Measurements from ENCODE around the gene TMEM181.

TMEM181 gene

DNA sequence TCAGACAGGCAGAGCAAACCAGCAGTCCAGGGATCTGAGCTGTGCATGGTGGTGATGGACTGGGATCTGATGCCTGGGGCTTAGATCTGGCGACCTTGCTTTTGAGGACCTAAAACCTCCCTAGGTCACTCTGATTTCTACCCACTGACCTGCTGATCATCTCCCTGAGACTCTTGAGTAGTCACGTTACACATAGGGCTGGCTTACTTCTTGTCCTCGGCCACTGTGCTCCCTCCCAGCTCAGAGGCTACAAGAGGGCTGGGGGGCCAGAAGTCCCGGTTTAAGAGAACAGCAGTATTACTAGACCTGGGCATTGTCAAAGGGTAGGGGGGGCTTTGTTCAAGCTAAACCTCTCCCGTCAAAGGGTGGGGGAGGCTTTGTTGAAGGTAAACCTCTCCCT, 79.2 kb downstream of the TMEM181 start:
- Histone ChIP-seq H3K9me3 (ENCODE audit: control insufficient read depth, low read depth, low read length) (no peaks in the 10 kb centered on the region), H3K27ac (ENCODE audit: low read length) (no peak overlapping the region), H3K4me3 (ENCODE audit: low read length) (no peak overlapping the region), H3K4me1 (ENCODE audit: control insufficient read depth, low read depth, low read length) (peaks cover 6% of the 10 kb centered on the region), H3K9ac (ENCODE audit: low read length) (no peak overlapping the region), H3K36me3 (ENCODE audit: control insufficient read depth, low read depth, low read length) (peaks cover 15% of the 10 kb centered on the region), H3K27me3 (ENCODE audit: control insufficient read depth, insufficient read depth, low read length) (no peaks in the 10 kb centered on the region)

DNA sequence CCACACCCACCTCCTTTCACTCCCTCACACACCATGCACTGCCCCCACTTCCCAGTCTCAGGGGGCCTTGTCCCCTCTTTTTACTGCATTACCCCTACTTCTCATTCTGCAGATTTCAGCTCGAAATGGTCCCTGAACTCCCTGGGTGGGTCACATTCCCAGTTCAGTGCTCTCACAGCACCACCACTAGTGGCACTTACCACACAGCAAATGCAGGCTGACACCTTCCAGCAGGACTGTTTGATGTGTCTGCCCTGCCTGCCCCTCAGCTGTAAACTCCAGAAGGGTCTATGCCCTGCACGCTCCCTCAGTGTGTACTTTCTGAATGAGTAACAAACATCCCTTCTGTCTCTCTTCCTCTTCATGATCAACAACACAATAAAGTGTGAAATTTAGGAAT, 80.6 kb downstream of the TMEM181 start:
- H3K36me3 ChIP-seq (ENCODE audit: control insufficient read depth, low read depth, low read length) = peaks cover 9% of the 10 kb centered on the region
- H3K9me3 ChIP-seq (ENCODE audit: control insufficient read depth, low read depth, low read length) = no peaks in the 10 kb centered on the region
- H3K27me3 ChIP-seq (ENCODE audit: control insufficient read depth, insufficient read depth, low read length) = peaks cover 5% of the 10 kb centered on the region
- no peak overlapping the region for H3K4me3 ChIP-seq (ENCODE audit: low read length)
- peaks cover 6% of the 10 kb centered on the region for H3K4me1 ChIP-seq (ENCODE audit: control insufficient read depth, low read depth, low read length)
- H3K27ac ChIP-seq (ENCODE audit: low read length) = no peak overlapping the region
- no peak overlapping the region for H3K9ac ChIP-seq (ENCODE audit: low read length)

DNA sequence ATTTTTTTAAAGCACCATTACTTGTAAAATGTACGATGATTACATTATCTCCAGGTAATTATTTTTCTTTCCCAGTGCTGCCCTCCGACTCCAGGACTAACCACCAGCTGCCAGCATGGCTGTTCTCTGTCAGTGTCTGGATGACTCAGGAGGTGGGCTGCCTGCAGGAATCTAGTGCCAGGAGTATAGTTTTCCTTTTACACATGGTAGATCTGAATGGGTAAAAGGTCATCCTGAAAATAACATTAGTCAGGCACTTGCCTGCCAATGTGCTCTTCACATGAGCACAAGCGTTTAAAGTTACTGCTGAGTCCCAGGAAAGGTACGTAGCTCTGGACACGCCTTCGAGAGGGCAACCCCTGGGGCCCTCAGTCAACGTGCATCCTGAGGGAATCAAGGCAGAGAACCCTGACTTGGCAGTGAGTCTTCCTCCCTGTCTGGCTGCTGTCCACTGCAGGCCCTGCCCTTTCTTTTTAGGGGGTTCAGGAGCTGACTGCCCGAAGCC, 82.3 kb downstream of the TMEM181 start:
- no peak overlapping the region for H3K4me3 ChIP-seq (ENCODE audit: low read length)
- H3K4me1 ChIP-seq (ENCODE audit: control insufficient read depth, low read depth, low read length) = peaks cover 6% of the 10 kb centered on the region
- H3K9ac ChIP-seq (ENCODE audit: low read length) = no peak overlapping the region
- H3K36me3 ChIP-seq (ENCODE audit: control insufficient read depth, low read depth, low read length) = no peaks in the 10 kb centered on the region
- H3K27ac ChIP-seq (ENCODE audit: low read length) = no peak overlapping the region
- H3K9me3 ChIP-seq (ENCODE audit: control insufficient read depth, low read depth, low read length) = no peaks in the 10 kb centered on the region
- H3K27me3 ChIP-seq (ENCODE audit: control insufficient read depth, insufficient read depth, low read length) = peaks cover 13% of the 10 kb centered on the region

DNA sequence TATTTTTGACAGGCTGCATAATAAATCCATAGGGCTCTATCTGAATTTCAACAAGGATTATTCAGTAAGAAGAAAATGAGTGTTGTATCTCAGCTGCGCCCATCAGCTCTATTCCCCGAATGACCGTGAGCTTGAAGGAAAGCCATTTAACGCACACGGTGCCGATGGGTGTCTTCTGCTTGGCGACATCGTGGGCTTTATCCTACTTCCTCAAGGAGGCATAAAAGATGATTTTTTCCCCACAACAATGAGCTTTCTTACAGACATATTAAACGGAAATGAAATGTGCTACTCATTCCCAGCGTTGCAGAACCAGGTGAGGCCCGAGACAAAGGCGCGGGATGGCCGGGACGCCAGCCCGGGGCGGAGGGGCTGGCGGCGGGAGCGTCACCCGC, 83.9 kb downstream of the TMEM181 start:
- Histone ChIP-seq H3K27ac (ENCODE audit: low read length) (no peak overlapping the region), H3K4me3 (ENCODE audit: low read length) (peak overlapping the region; percentile 70), H3K4me1 (ENCODE audit: control insufficient read depth, low read depth, low read length) (peaks cover 6% of the 10 kb centered on the region), H3K27me3 (ENCODE audit: control insufficient read depth, insufficient read depth, low read length) (peaks cover 13% of the 10 kb centered on the region), H3K36me3 (ENCODE audit: control insufficient read depth, low read depth, low read length) (no peaks in the 10 kb centered on the region), H3K9me3 (ENCODE audit: control insufficient read depth, low read depth, low read length) (no peaks in the 10 kb centered on the region), H3K9ac (ENCODE audit: low read length) (peak overlapping the region; percentile 89)

DNA sequence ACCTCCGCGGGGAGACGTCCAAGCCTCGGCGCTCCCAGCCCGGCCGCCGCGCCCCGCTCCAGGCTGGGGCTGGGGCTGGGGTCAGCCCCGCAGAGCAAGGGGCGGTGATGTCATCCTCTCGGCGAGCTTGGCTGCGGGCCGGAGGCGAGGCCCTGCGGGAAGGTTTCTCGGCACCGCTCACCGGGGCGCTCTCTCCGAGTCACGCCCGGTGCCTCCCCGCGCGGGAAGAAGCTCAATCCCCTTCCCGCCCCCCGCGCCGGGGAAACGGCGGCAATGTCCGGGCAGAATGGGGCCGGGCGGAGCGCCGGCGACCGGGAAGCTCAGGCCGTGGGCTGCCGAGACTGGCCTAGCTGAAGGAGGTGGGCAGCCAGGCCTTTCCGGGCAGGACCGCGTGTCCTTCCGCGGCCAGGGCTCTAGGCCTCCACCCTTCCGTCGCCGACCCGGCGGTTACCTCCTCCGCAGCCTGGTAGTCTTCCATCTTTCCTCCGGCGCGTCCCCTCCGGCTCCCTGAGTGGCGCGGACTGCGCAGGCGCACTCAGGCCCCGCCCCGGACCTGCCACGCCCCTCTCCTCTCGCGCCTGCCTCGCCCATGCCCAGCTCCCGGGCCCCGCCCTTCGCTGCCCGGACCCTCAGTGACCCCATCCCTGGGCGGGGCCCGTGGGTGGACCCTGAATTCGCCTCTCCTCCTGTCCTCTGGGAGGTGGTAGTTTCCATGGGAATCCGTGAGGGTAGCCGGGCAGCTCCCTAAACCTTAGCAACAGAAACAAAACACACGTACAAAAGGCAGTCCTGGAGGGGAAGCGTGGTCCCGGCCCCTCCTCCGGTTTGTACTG, 84.6 kb downstream of the TMEM181 start, which contains the start of gene DYNLT1:
TSS of gene DYNLT1 (minus strand) at position 513 of the 833 bp plus-strand sequence. CDS start at position 478, 35 bp downstream.
- H3K27me3 ChIP-seq (ENCODE audit: control insufficient read depth, insufficient read depth, low read length) = peaks cover 13% of the 10 kb centered on the region
- H3K9ac ChIP-seq (ENCODE audit: low read length) = peak within 1 kb of the TSS; percentile 89
- H3K9me3 ChIP-seq (ENCODE audit: control insufficient read depth, low read depth, low read length) = no peaks in the 10 kb centered on the region
- peaks cover 6% of the 10 kb centered on the region for H3K4me1 ChIP-seq (ENCODE audit: control insufficient read depth, low read depth, low read length)
- H3K27ac ChIP-seq (ENCODE audit: low read length) = peak within 1 kb of the TSS; percentile 44
- H3K36me3 ChIP-seq (ENCODE audit: control insufficient read depth, low read depth, low read length) = no peaks in the 10 kb centered on the region
- H3K4me3 ChIP-seq (ENCODE audit: low read length) = peak within 1 kb of the TSS; percentile 70

DNA sequence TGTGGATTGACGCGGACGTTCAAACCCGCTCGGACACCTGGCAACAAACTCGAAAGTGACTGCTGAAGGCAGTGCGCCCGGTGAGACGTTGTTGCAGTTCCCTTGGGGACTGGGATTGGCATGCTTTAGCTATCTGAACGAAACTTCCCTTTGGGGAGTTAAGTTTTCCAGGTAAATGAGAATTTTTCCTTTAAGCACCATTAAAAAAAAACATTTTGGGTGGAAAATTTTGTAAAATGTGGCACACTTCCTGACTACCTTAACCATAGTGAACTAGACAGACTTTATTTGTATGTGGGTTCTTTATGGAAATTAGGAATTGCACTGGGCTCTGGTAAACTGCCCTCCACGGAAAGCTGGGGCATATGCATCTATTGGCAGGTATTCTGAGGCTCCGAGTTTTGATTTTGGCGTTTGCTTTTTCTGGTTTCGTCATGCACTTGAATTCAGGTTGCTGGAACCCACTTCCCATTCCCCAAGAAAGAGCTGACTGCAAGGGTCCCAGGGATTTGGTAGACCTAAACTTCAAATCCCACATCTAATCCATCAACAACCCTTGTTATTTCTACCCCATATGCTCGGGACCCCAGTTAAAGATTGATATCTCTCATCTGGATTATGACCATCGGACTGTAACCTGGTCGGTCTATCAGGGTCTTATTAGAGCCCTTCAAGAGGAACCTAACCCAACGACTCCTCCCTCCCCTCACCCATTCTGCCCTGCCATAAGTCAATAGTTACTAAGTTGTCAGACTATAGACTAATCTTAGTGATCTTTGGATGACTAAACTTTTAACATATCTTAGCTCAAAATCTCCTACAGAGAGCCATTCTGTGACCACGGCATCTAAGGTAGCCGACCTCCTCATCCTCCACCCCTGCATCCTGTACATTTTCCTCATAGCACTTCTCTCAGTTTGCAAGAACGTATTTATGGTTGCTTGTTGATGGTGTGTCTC, 85.5 kb downstream of the TMEM181 start:
- no peaks in the 10 kb centered on the region for H3K9me3 ChIP-seq (ENCODE audit: control insufficient read depth, low read depth, low read length)
- peak overlapping the region; percentile 70 for H3K4me3 ChIP-seq (ENCODE audit: low read length)
- H3K36me3 ChIP-seq (ENCODE audit: control insufficient read depth, low read depth, low read length) = no peaks in the 10 kb centered on the region
- no peak overlapping the region for H3K27ac ChIP-seq (ENCODE audit: low read length)
- H3K4me1 ChIP-seq (ENCODE audit: control insufficient read depth, low read depth, low read length) = peaks cover 6% of the 10 kb centered on the region
- peaks cover 13% of the 10 kb centered on the region for H3K27me3 ChIP-seq (ENCODE audit: control insufficient read depth, insufficient read depth, low read length)
- peak overlapping the region; percentile 38 for H3K9ac ChIP-seq (ENCODE audit: low read length)

DNA sequence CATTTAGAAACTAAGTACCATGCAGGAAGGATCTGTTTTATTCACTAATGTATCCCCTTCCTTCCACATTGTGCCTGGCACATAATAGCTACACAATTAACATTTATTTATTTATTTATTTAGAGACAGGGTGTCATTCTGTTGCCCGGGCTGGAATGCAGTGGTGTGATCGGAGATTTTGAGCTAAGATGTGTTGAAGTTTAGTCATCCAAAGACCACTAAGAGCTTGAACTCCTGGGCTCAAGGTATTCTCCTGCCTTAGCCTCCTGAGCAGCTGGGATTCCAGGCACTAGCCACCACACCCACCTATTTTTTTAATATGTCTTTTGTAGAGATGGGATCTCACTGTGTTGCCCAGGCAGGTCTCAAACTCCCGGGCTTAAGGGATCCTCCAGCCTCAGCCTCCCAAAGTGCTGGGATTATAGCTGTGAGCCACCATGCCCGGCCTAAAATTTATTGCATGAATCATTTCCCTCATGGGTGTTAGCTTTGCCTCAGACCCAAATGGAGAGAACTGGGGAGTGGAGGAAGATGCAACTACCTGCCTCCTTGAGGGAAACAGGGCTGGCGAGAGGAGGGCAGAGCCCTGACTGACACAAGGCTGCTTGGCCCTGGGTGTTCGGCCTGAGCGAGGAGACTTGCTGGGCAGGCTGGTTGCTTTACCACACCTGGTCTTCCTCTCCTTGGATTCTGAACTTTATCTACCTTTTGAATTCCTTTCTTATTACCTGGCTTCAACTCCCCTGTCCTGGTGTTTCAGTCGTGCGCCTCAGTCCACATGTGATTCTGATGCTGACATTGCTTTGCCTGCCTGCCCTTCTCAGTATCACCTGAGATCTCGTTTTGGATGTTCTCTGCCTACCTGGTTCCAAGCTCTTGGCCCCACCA, 86.4 kb downstream of the TMEM181 start:
- no peak overlapping the region for H3K9ac ChIP-seq (ENCODE audit: low read length)
- no peak overlapping the region for H3K27ac ChIP-seq (ENCODE audit: low read length)
- no peaks in the 10 kb centered on the region for H3K36me3 ChIP-seq (ENCODE audit: control insufficient read depth, low read depth, low read length)
- H3K4me3 ChIP-seq (ENCODE audit: low read length) = no peak overlapping the region
- H3K9me3 ChIP-seq (ENCODE audit: control insufficient read depth, low read depth, low read length) = no peaks in the 10 kb centered on the region
- peaks cover 13% of the 10 kb centered on the region for H3K27me3 ChIP-seq (ENCODE audit: control insufficient read depth, insufficient read depth, low read length)
- H3K4me1 ChIP-seq (ENCODE audit: control insufficient read depth, low read depth, low read length) = peaks cover 6% of the 10 kb centered on the region

DNA sequence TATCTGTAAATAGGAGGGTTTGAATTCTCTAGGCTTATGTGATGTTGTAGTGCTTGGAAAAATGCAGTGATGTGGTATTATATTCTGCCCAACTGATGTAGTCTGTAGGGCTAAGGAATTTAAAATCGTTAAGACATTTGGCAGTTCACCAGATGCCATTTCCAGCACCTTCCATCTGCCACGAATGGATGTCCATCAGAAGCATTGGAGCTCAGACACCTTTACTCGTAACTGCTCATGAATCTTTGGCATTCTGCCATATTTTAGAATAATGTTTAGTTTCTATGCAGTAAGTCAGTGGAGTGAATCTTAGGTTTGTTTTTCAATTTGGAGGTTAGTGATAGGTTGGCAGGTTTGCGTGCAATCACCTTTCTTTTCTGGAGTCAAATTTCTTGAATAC, 87.6 kb downstream of the TMEM181 start:
- Histone ChIP-seq H3K9ac (ENCODE audit: low read length) (no peak overlapping the region), H3K9me3 (ENCODE audit: control insufficient read depth, low read depth, low read length) (no peaks in the 10 kb centered on the region), H3K36me3 (ENCODE audit: control insufficient read depth, low read depth, low read length) (no peaks in the 10 kb centered on the region), H3K4me3 (ENCODE audit: low read length) (no peak overlapping the region), H3K27me3 (ENCODE audit: control insufficient read depth, insufficient read depth, low read length) (peaks cover 13% of the 10 kb centered on the region), H3K27ac (ENCODE audit: low read length) (no peak overlapping the region), H3K4me1 (ENCODE audit: control insufficient read depth, low read depth, low read length) (peaks cover 6% of the 10 kb centered on the region)

DNA sequence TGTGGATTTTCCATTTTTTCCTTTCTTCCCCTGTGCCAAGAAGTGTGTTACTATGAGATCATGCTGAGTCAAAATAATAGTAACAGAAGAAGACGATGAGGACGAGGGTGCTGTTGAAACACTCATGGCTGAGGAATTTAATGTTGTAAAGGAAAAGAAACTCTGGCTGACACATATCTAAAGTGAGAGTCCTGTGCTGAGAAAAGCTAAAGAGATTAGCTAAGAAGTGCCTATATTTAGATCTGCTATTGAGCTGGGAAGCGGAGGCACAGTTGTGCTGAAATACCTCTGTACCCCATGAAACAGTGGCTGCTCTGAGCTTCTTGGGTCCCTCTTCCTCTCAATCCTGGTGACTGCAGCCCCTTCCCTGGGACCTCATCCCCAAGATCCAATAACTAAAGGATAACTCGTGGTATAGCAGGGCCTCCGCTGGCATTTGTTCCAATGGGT, 88.8 kb downstream of the TMEM181 start:
- H3K4me3 ChIP-seq (ENCODE audit: low read length) = no peak overlapping the region
- H3K27ac ChIP-seq (ENCODE audit: low read length) = no peak overlapping the region
- no peaks in the 10 kb centered on the region for H3K36me3 ChIP-seq (ENCODE audit: control insufficient read depth, low read depth, low read length)
- no peaks in the 10 kb centered on the region for H3K9me3 ChIP-seq (ENCODE audit: control insufficient read depth, low read depth, low read length)
- no peak overlapping the region for H3K9ac ChIP-seq (ENCODE audit: low read length)
- no peaks in the 10 kb centered on the region for H3K4me1 ChIP-seq (ENCODE audit: control insufficient read depth, low read depth, low read length)
- H3K27me3 ChIP-seq (ENCODE audit: control insufficient read depth, insufficient read depth, low read length) = peaks cover 13% of the 10 kb centered on the region

DNA sequence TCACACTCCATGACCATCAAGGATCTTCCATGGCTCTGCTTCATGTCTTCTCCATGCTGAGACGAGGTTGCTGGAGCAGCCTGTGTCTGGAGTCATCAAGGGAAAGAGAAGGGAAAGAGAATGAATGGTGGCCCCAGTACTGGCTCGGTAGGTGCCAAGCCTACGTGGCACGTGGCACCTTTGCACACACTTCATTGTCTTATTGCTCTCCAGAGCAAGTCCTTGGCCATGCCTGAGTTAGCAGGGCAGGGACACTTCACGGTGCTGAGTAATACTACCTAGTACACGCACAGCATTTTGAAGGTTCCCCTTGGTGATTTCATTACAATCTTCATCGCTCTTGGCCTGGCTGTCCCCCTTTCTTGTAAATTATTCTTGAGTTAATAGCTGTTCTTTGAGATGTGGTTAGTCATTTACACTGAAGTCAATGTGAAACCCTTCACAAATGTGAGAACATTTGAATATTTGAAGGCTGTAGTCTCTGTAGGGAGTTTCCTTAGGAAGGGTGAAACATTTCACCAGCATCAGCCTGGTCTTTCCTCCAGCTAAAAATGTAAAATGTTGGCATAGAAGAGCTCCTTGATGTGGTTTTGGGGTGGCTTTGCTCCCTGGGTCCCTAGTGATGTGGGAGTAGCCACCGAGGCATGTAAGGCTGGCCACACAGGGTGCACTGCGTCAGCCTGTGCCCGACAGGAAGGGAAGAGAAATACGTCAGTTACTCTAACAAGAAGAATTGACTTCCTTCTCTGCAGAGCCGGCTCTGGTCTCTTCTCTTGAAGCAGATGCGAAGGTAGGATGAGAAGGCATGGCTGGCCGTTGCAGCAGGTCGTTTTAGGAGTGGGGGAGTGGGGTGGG, 89.6 kb downstream of the TMEM181 start, which contains the start of gene SYTL3:
TSS of gene SYTL3 (plus strand) at position 766 of the 855 bp plus-strand sequence. CDS start 13,215 bp downstream, outside the sequence.
- H3K4me3 ChIP-seq (ENCODE audit: low read length) = no peak within 1 kb of the TSS
- H3K9ac ChIP-seq (ENCODE audit: low read length) = no peak within 1 kb of the TSS
- no peak within 1 kb of the TSS for H3K27ac ChIP-seq (ENCODE audit: low read length)
- H3K27me3 ChIP-seq (ENCODE audit: control insufficient read depth, insufficient read depth, low read length) = peaks cover 13% of the 10 kb centered on the region
- H3K4me1 ChIP-seq (ENCODE audit: control insufficient read depth, low read depth, low read length) = no peaks in the 10 kb centered on the region
- no peaks in the 10 kb centered on the region for H3K9me3 ChIP-seq (ENCODE audit: control insufficient read depth, low read depth, low read length)
- H3K36me3 ChIP-seq (ENCODE audit: control insufficient read depth, low read depth, low read length) = no peaks in the 10 kb centered on the region
